Right renal cortex interstitium (tissue), 3 donors: ENCODE results near the gene CCND1. TPM values are rescaled to one million over a fixed set of nuclear protein-coding genes. Genes with fewer than 3 reads are reported as not detected.

ENCODE experiments used
- DNase-seq, 3 donors: peaks; one replicate each; pipeline ENCODE4 v3.0.0-alpha.2; 2013; ENCODE audit warnings: low read depth in 3 of 3, low spot score in 2 of 3
- polyA plus RNA-seq, 3 donors: library from polyadenylated mRNA; unstranded; fragments of 120-200 nt; gene quantifications; one replicate each; pipeline ENCODE4 v1.2.1, GENCODE V29; 2013; ENCODE audit not compliant: insufficient read length in 3 of 3

CCND1 gene
- polyA plus RNA-seq, 3 donors, result 115 to 142 (median 126) TPM

- DNase-seq, result no peak
These were observed 1.1 kb upstream of the CCND1 start for GRCh38 chr11:69639831-69640230.

DNA sequence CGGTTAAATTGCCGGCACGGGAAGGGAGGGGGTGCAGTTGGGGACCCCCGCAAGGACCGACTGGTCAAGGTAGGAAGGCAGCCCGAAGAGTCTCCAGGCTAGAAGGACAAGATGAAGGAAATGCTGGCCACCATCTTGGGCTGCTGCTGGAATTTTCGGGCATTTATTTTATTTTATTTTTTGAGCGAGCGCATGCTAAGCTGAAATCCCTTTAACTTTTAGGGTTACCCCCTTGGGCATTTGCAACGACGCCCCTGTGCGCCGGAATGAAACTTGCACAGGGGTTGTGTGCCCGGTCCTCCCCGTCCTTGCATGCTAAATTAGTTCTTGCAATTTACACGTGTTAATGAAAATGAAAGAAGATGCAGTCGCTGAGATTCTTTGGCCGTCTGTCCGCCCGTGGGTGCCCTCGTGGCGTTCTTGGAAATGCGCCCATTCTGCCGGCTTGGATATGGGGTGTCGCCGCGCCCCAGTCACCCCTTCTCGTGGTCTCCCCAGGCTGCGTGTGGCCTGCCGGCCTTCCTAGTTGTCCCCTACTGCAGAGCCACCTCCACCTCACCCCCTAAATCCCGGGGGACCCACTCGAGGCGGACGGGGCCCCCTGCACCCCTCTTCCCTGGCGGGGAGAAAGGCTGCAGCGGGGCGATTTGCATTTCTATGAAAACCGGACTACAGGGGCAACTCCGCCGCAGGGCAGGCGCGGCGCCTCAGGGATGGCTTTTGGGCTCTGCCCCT lies 529 bp upstream of the CCND1 start:
- no peak for DNase-seq

DNA sequence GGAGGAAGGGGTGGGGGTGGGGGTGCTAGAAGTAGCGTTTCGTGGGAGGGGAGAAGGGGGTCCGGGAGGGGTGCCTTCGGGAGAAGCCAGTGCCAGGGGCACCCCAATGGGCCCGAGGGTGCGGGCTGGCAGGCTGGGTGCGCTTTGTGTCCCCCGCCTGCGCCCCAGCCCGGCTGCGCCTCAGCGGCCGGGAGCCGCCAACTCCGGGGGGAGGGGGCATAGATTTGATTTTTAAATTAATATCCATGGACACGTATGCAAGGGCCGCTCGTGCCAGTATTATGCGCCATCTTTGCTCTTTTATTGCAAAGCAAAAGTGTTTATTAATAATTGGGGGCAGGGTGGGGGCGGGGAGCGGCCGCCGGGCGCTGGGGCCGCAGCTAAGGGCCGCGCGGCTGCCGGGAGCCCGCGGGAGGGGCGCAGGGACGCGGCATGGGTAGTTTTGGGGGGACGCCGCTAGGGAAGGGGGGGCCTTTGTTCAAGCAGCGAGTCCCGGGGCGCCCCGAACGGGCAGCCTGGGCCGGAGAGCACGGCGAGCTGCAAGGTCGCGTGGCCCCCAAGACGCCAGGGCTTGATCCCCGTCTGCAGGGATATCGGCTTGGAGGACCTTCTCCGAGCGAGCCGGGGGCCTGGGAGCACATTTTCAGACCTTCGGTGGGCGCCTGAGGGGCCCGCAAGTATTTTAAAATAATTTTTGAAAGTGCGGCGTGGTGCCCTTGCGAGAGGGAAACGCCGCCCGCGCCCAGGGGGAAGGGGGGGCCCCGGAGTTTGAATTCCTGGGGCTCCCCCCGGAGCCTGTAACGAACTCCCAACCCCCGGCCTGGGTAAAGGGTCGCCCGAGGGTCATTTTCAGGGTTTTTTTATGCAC lies 959 bp downstream of the CCND1 start:
- DNase-seq, result no peak

- no peak for DNase-seq
These were observed 1.6 kb downstream of the CCND1 start for GRCh38 chr11:69642549-69642912.

GRCh38 chr11:69642913-69643632 lies 2.1 kb downstream of the CCND1 start:
- no peak for DNase-seq

DNA sequence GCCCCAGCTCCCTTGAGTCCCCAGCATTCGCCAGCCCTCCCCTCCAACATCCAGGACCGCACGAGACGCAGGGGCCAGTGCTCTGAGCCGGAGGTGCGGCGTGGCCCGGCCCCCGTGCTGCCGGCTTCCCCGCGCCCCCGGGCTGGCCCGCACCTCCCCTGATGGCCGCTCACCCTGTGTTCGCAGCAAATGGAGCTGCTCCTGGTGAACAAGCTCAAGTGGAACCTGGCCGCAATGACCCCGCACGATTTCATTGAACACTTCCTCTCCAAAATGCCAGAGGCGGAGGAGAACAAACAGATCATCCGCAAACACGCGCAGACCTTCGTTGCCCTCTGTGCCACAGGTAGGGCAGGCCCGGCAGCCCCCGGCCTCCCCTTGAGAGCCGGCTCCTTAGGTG lies 2.7 kb downstream of the CCND1 start:
- no peak for DNase-seq

DNA sequence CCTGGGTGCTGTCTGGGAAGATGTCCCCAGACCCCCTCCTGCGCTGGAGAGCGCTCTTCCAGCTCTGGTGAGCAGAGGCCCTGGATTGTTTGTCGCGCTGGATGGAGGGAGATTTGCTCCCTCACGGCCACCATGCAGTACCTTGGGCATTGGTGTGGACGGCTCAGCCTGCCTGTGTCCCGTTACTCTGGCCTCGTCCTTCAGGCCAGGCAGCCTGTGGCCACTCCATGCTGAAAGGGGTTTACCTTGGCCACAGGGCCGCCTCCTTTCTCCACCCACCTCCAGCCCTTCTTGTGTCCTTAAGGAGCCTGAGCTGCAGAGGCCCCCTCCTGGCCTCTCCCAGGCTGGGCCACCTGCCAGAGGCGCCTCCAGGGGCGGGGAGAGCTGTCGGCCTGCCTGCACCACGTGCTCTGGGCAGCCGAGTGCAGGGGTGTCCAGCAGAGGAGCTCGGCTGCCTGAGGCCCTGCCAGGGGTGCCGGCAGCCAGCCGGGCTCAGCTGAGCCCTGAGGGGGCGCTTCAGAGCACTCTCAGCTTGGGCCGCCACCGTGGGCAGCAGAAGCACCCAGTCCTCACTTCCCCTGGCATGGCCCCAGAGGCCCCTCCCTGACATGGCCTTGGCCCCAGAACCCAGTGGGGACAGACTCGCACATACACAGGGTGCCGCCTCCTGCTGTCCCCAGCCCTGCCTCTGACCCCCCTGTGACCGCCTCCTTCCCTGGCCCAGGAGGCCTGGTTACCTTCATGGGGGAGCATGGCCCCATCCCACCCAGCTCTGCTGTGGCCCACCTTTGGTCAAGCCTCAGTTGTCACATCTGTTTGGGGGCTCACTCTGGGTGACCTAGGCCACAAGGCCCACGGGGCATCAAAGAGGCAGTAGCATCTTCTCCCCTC lies 3.4 kb downstream of the CCND1 start:
- no peak for DNase-seq

DNA sequence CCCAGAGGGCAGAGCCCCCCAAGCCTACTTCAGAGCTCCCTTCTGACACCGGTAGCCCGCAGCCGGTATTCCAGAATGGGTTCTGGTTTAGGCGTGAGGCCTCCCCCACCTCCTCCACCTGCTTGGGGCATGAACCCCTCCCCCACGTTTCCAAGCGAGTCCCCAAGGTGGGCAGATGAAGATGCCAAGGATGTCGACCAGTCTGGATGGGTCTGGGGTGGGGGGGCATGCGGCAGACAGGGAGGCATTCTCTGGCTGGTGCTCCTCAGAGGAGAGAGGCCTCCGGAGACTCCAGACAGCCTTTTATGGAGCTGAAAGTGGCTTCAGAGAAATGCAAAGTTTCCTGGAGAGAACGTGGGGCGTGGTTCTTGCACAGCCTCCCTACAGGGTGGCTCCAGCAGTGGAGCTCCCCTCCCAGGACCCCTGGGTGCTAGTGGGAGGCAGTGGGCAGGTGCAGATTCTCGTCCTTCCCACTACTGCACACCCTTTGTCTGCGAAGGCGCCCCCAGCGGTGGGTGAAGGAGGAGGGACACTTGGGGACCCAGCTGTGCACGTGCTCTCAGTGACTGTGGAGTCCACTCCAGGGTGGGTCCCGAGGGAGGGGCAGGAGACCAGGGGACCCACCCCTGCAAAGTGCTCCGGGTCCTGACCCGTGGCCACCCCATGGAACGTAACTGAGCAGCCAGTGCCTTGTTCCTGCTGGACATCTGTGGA lies 4.2 kb downstream of the CCND1 start:
- no peak for DNase-seq

DNA sequence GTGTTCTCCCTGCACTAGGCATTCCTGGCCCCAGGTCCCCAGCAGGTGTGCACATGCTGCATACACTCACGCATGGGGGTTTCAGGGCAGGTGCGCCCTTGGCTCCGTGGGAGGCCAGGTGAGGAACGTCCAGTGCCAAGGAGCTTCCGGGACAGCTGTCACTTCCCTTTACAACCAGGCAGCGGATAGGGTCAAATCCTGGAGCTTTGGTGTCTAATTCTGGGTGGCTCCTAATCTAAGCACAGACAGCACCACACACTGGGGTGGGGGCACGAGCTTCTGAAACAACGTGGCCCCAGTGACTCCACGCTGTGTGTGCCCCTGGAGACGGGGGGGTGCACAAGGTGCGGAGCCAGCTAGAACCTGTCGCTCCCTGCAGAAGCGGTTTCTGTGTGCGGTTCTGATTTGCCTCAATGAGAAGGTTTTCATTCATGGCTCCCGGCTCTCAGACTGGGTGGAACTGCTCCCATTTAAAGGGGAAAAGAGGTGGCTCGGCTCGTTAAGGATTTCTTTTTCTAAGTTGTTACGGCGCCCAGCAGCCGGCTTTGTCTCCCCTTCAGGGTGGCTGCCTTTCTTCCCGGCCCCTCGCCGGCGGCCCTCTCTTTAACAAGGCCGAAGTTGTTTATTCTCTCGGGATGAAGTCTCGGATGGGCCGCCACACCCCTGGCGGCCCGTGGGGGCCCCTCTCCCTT lies 5.0 kb downstream of the CCND1 start:
- DNase-seq, result no peak

- DNase-seq, result no peak
These were observed 5.8 kb downstream of the CCND1 start for GRCh38 chr11:69646493-69647389.

DNA sequence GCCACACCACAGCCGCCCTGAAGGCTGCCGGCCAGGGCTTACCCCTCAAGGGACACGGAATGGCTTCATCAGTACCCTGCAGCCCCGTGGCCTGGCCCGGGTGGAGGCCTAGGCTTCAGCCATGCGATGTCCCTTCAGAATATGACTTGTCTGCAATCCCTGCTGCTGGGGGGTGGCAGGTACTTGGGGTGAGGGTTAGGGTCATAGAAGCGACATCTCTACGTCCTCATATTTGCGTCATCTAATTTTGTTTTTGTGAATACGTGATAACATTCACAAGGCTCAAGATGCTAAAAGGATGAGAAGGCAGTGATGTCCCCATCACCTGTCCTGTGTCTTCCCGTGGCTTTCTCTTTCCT lies 6.4 kb downstream of the CCND1 start:
- DNase-seq, result no peak

GRCh38 chr11:69647761-69648497 lies 7.0 kb downstream of the CCND1 start:
- no peak for DNase-seq

DNA sequence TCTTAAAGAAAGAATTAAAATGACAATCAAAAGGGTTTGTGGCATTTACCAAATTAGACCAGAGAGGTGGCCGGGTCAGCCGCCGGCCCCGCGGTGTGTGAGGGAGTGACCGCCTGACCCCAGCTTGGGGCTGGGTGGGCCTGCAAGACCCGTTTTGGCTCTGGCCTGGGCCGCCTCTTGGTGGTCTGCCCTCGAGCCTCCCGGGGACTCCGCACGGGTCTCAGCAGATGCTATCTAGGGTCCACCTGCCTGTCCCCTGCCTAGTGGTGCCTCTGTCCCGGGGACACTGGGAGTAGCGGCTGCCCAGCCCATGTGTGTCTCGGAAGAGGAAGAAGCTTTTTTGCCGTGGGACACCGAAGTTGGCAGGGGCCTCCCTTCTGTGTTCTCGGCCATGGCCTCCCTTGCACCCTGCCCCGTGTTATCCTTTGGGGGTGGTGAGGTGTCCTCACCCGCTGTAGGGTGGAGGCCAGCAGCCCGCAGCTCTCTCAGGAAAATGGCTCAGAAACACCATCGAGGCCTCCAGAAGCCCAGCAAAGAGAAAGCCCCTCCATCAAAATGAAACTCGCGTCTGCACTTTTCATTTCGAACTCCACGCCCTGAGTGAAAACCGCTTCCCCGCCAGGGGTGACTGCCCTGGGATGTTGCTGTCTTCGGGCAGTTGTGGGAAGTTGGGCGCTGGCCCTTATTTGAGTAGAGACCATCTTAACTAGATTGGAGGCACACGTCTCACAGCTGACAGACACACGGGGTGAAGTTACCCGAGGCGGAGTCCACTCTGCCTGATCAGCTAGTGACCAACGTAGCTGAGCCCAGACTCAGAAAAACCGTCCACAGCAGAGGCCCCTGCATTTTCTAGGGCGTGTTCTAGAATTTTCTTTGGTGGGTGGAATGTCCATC lies 8.0 kb downstream of the CCND1 start:
- no peak for DNase-seq

GRCh38 chr11:69649576-69649900 lies 8.6 kb downstream of the CCND1 start:
- no peak for DNase-seq

DNA sequence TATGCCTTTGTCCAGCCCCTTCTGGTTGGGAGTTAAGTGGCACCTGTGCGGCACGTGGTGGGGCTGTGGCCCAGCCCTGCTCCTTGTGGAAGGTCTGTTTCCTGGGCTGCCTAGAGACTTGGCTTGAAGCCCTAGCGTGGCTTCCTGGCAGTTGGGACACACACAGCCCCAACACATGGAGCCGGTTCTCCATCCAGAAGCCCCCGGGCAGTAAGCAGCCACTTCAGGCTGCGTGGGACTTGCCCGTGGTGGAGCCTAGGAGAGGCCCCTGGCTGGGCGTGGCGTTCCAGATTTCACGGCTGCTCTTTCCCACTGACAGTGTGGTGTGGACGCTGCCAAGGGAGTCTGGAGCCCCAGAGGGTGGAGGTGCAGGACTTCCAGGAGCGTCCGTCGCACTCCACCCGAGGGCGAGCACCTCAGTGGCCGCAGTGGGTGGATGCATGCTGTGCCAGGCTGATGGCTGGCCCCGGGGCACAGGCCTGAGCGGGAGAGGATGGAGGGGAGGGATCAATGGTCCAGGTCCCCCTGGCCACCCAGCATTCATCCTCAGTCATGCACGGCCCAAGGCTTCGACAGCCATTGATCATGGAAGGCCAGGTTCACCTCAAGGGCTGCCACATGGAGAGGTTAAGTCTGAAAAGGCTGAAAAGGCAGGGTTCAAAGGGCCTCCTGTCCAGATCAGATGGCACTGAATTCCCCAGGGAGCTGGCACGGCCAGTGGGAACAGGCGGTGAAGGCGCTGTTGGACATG lies 9.3 kb downstream of the CCND1 start:
- no peak for DNase-seq

- DNase-seq, result no peak
These were observed 9.9 kb downstream of the CCND1 start for GRCh38 chr11:69650832-69651344.
